K562 (cell line): Measurements from ENCODE around the gene ARMH3. TPM values are rescaled to one million over a fixed set of nuclear protein-coding genes. Genes with fewer than 3 reads are reported as not detected.

ENCODE experiments used
- ASH1L ChIP-seq: fragments of 450-650 bp; IDR thresholded peaks from 2 replicates; pipeline ENCODE4 v1.6.1; 2018; ENCODE audit warnings: borderline replicate concordance, mild to moderate bottlenecking, low read depth; ENCODE audit not compliant: partially characterized antibody
- BMI1 ChIP-seq: fragments of 150-350 bp; IDR thresholded peaks from 2 replicates; pipeline ENCODE4 v1.6.1; 2014; ENCODE audit warnings: low read length
- BRF1 ChIP-seq: IDR thresholded peaks from 3 replicates; pipeline ENCODE4 v1.6.1; 2011; ENCODE audit warnings: borderline replicate concordance, mild to moderate bottlenecking; ENCODE audit not compliant: insufficient read length; ENCODE audit errors: extremely low read depth
- CBFB ChIP-seq: sonication (generic); formaldehyde crosslinking; IDR thresholded peaks from 2 replicates; pipeline ENCODE4 v1.4.0; 2020; ENCODE audit warnings: mild to moderate bottlenecking, missing genetic modification reagents
- ELF1 ChIP-seq: fragments of 200-800 bp; sonication (Bioruptor generic); IDR thresholded peaks from 2 replicates; pipeline ENCODE4 v1.6.1; 2016; ENCODE audit warnings: missing genetic modification characterization, missing compliant biosample characterization
- ESRRA ChIP-seq: fragments of 450-650 bp; IDR thresholded peaks from 2 replicates; pipeline ENCODE4 v1.6.1; 2014; ENCODE audit warnings: low read depth, mild to moderate bottlenecking, moderate library complexity, borderline replicate concordance
- HSF4 ChIP-seq: fragments of 250-450 bp; sonication (Bioruptor Pico); IDR thresholded peaks from 2 replicates; pipeline ENCODE4 v2.1.2; 2022; ENCODE audit warnings: mild to moderate bottlenecking, moderate library complexity, borderline replicate concordance
- MYC ChIP-seq, 2 experiments: fragments of 250-450 bp in 1 of 2; sonication (Bioruptor Pico) in 1 of 2; IDR thresholded peaks; 2 replicates each; pipeline versions ENCODE4 v1.5.1 to v1.6.1; 2012 to 2021; ENCODE audit warnings: low read depth in 2 of 2, borderline replicate concordance in 1 of 2, improper control_type of control experiment in 1 of 2, low read length in 1 of 2, mild to moderate bottlenecking in 1 of 2, moderate library complexity in 1 of 2
- PHTF2 ChIP-seq: fragments of 250-450 bp; sonication (Bioruptor Pico); IDR thresholded peaks from 2 replicates; pipeline ENCODE4 v1.5.0; 2021; ENCODE audit warnings: mild to moderate bottlenecking
- RBM25 ChIP-seq: fragments of 200-400 bp; formaldehyde crosslinking; IDR thresholded peaks from 2 replicates; pipeline ENCODE4 v1.6.1; 2018; ENCODE audit warnings: low read length, low read depth, moderate library complexity; ENCODE audit not compliant: severe bottlenecking
- TAF1 ChIP-seq: IDR thresholded peaks from 2 replicates; pipeline ENCODE4 v1.6.1; 2011; ENCODE audit warnings: mild to moderate bottlenecking, low read length, moderate library complexity; ENCODE audit not compliant: insufficient read depth, control insufficient read depth, severe bottlenecking; ENCODE audit errors: extremely low read depth
- TCF3 ChIP-seq: sonication (generic); formaldehyde crosslinking; IDR thresholded peaks from 2 replicates; pipeline ENCODE4 v1.4.0; 2020; ENCODE audit warnings: mild to moderate bottlenecking, missing genetic modification reagents
- TEAD1 ChIP-seq, 2 experiments: fragments of 450-650 bp in 1 of 2; sonication (generic) in 1 of 2; formaldehyde crosslinking; IDR thresholded peaks; 2 replicates each; pipeline versions ENCODE4 v1.4.0 to v1.8.0; 2020 to 2022; ENCODE audit warnings: mild to moderate bottlenecking in 2 of 2, missing genetic modification reagents in 1 of 2
- ZNF224 ChIP-seq: sonication (generic); formaldehyde crosslinking; IDR thresholded peaks from 2 replicates; pipeline ENCODE4 v1.8.0; 2022; ENCODE audit warnings: mild to moderate bottlenecking, missing genetic modification reagents
- polyA plus RNA-seq, 8 experiments: library from polyadenylated mRNA; depleted of rRNA in 4 of 8; stranded (reverse) in 5 of 8; unstranded in 3 of 8; fragments of >200 nt; fragmentation: Nextera tagmentation in 2 of 8; fragmentation: Illumina TruSeq in 1 of 8; extraction: Ambion mirVana in 2 of 8; extraction: Trizol in 1 of 8; gene quantifications; 2 replicates each; pipeline versions ENCODE4 v1.2.1 to v1.2.3, GENCODE V29; 2011 to 2014; ENCODE audit warnings: inconsistent platforms in 1 of 8, missing spikeins in 1 of 8
- total RNA-seq, 7 experiments: library from RNA; depleted of rRNA in 6 of 7; stranded (reverse); fragments of >200 nt in 6 of 7; fragmentation: Illumina TruSeq in 2 of 7; extraction: Trizol in 2 of 7; gene quantifications; 2 replicates each; pipeline versions ENCODE4 v1.2.1 to v1.2.3, GENCODE V29; 2011 to 2021; ENCODE audit warnings: low replicate concordance in 1 of 7
- TF ChIP-seq, protein P1 (sequence below): sonication (generic); formaldehyde crosslinking; IDR thresholded peaks from 2 replicates; pipeline ENCODE4 v1.5.0; 2020; ENCODE audit warnings: missing genetic modification reagents
- TF ChIP-seq, protein P2 (sequence below): fragments of 450-650 bp; IDR thresholded peaks from 2 replicates; pipeline ENCODE4 v1.6.1; 2016; ENCODE audit warnings: missing biosample characterization, missing genetic modification characterization
- TF ChIP-seq, protein P3 (sequence below): fragments of 450-650 bp; IDR thresholded peaks from one replicate; pipeline ENCODE4 v1.6.1; 2018; ENCODE audit warnings: mild to moderate bottlenecking, moderate library complexity; ENCODE audit not compliant: partially characterized antibody
- TF ChIP-seq, protein P4 (sequence below): fragments of 250-450 bp; sonication (Bioruptor Pico); IDR thresholded peaks from 2 replicates; pipeline ENCODE4 v1.9.0; 2021; ENCODE audit warnings: mild to moderate bottlenecking, inconsistent platforms
- TF ChIP-seq, protein P5 (sequence below): fragments of 450-650 bp; IDR thresholded peaks from 2 replicates; pipeline ENCODE4 v1.6.1; 2017; ENCODE audit warnings: antibody characterized with exemption

ARMH3 gene
- total and polyA plus RNA-seq, 9 of the 15 experiments (the other 6 are each of a cell fraction or from before 2014, with no cell fraction given), result 0.29 to 0.73 TPM; not detected in 7

DNA sequence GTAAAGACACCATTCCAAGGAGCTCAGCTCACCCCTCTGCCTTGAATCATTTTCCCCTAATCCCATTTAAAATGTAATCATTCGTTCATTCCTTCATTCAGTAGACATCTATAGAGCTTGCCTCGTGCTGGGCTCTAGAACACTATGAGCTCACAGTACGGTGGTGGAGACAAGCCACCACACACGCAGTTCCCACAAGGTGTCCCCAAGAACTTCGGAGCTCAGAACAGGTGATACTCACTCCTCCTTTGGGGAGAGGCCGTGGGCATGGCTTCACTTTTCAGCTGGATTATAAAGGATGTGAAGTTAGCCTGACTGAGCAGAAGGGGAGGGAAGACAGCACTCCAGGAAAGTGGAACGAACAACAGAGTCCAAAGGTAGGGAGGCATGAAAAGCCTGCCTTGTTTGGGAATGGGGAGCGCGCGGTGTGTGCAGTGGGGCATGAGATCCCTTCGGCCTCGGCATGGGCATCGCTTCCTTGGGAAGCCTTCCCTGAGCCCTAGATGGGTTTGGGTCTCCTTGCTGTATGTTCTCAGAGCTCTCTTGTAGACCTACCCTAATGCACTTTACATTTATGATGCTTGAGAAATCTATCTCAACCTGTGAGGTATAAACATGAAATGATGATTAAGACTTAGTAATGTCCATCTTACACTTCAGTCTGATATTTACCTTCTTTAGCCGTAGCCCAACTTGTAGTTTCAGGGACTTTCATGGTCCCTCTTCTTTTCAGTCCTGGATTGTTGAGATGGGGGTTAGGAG is 236.9 kb downstream of the ARMH3 start (continued):
- TF ChIP-seq HSF4 (CRISPR knock-in tag), result no peak
- TF ChIP-seq BMI1, result no peak
- TF ChIP-seq TEAD1 (CRISPR knock-in tag; IDR thresholded peaks at IDR 0.05), result no peak
- TF ChIP-seq TAF1, result peak; percentile 16
- TF ChIP-seq CBFB, result 0 out of 2 replicates have a peak, but pooled peaks have one; percentile 46
- TF ChIP-seq, protein P1, sequence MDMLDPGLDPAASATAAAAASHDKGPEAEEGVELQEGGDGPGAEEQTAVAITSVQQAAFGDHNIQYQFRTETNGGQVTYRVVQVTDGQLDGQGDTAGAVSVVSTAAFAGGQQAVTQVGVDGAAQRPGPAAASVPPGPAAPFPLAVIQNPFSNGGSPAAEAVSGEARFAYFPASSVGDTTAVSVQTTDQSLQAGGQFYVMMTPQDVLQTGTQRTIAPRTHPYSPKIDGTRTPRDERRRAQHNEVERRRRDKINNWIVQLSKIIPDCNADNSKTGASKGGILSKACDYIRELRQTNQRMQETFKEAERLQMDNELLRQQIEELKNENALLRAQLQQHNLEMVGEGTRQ (CRISPR knock-in tag), result no peak
- TF ChIP-seq MYC (IDR thresholded peaks at IDR 0.05; ENCODE audit: low read depth, low read length), result peak; percentile 59
- no peak for TF ChIP-seq MYC (CRISPR knock-in tag; IDR thresholded peaks at IDR 0.05; ENCODE audit: borderline replicate concordance, low read depth)
- TF ChIP-seq, protein P2, sequence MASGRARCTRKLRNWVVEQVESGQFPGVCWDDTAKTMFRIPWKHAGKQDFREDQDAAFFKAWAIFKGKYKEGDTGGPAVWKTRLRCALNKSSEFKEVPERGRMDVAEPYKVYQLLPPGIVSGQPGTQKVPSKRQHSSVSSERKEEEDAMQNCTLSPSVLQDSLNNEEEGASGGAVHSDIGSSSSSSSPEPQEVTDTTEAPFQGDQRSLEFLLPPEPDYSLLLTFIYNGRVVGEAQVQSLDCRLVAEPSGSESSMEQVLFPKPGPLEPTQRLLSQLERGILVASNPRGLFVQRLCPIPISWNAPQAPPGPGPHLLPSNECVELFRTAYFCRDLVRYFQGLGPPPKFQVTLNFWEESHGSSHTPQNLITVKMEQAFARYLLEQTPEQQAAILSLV (tag), result no peak
- no peak for TF ChIP-seq BRF1
- no peak for TF ChIP-seq ASH1L
- TF ChIP-seq, protein P3, sequence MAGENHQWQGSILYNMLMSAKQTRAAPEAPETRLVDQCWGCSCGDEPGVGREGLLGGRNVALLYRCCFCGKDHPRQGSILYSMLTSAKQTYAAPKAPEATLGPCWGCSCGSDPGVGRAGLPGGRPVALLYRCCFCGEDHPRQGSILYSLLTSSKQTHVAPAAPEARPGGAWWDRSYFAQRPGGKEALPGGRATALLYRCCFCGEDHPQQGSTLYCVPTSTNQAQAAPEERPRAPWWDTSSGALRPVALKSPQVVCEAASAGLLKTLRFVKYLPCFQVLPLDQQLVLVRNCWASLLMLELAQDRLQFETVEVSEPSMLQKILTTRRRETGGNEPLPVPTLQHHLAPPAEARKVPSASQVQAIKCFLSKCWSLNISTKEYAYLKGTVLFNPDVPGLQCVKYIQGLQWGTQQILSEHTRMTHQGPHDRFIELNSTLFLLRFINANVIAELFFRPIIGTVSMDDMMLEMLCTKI, result no peak
- TF ChIP-seq PHTF2 (CRISPR knock-in tag), result no peak
- TF ChIP-seq, protein P4, sequence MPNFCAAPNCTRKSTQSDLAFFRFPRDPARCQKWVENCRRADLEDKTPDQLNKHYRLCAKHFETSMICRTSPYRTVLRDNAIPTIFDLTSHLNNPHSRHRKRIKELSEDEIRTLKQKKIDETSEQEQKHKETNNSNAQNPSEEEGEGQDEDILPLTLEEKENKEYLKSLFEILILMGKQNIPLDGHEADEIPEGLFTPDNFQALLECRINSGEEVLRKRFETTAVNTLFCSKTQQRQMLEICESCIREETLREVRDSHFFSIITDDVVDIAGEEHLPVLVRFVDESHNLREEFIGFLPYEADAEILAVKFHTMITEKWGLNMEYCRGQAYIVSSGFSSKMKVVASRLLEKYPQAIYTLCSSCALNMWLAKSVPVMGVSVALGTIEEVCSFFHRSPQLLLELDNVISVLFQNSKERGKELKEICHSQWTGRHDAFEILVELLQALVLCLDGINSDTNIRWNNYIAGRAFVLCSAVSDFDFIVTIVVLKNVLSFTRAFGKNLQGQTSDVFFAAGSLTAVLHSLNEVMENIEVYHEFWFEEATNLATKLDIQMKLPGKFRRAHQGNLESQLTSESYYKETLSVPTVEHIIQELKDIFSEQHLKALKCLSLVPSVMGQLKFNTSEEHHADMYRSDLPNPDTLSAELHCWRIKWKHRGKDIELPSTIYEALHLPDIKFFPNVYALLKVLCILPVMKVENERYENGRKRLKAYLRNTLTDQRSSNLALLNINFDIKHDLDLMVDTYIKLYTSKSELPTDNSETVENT, result no peak
- no peak for TF ChIP-seq ESRRA
- no peak for TF ChIP-seq RBM25
- TF ChIP-seq ZNF224 (CRISPR knock-in tag), result no peak
- TF ChIP-seq, protein P5, sequence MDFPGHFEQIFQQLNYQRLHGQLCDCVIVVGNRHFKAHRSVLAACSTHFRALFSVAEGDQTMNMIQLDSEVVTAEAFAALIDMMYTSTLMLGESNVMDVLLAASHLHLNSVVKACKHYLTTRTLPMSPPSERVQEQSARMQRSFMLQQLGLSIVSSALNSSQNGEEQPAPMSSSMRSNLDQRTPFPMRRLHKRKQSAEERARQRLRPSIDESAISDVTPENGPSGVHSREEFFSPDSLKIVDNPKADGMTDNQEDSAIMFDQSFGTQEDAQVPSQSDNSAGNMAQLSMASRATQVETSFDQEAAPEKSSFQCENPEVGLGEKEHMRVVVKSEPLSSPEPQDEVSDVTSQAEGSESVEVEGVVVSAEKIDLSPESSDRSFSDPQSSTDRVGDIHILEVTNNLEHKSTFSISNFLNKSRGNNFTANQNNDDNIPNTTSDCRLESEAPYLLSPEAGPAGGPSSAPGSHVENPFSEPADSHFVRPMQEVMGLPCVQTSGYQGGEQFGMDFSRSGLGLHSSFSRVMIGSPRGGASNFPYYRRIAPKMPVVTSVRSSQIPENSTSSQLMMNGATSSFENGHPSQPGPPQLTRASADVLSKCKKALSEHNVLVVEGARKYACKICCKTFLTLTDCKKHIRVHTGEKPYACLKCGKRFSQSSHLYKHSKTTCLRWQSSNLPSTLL, result no peak
- TF ChIP-seq ELF1 (tag), result no peak
- TF ChIP-seq TCF3, result no peak
